ENCODE data around the gene TEK. TPM values are rescaled to one million over a fixed set of nuclear protein-coding genes. Genes with fewer than 3 reads are reported as not detected.

Gene TEK
- total and polyA plus RNA-seq, 2 experiments from 2014 or later: 1.9 to 9.4 TPM

DNA sequence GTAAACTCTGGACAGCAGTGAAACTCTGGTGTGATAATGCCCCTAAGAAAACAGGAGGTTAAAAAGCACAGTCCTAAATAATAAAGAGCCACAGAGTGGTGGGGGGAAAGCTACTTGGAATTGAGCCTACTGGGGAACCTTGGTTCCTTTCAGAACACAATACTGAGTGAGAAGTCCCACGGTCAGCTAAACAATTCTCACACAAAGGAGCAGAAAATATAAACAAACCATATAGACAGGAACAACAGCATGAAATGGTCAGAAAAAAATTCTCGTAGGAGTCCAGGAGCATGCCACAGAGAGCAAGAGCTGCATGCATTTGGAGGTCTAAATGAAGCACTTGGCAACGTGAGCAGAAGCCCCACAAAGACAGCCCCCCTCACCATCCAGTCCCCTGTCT is 56.0 kb downstream of the TEK start (continued):
- TF ChIP-seq, protein P1, sequence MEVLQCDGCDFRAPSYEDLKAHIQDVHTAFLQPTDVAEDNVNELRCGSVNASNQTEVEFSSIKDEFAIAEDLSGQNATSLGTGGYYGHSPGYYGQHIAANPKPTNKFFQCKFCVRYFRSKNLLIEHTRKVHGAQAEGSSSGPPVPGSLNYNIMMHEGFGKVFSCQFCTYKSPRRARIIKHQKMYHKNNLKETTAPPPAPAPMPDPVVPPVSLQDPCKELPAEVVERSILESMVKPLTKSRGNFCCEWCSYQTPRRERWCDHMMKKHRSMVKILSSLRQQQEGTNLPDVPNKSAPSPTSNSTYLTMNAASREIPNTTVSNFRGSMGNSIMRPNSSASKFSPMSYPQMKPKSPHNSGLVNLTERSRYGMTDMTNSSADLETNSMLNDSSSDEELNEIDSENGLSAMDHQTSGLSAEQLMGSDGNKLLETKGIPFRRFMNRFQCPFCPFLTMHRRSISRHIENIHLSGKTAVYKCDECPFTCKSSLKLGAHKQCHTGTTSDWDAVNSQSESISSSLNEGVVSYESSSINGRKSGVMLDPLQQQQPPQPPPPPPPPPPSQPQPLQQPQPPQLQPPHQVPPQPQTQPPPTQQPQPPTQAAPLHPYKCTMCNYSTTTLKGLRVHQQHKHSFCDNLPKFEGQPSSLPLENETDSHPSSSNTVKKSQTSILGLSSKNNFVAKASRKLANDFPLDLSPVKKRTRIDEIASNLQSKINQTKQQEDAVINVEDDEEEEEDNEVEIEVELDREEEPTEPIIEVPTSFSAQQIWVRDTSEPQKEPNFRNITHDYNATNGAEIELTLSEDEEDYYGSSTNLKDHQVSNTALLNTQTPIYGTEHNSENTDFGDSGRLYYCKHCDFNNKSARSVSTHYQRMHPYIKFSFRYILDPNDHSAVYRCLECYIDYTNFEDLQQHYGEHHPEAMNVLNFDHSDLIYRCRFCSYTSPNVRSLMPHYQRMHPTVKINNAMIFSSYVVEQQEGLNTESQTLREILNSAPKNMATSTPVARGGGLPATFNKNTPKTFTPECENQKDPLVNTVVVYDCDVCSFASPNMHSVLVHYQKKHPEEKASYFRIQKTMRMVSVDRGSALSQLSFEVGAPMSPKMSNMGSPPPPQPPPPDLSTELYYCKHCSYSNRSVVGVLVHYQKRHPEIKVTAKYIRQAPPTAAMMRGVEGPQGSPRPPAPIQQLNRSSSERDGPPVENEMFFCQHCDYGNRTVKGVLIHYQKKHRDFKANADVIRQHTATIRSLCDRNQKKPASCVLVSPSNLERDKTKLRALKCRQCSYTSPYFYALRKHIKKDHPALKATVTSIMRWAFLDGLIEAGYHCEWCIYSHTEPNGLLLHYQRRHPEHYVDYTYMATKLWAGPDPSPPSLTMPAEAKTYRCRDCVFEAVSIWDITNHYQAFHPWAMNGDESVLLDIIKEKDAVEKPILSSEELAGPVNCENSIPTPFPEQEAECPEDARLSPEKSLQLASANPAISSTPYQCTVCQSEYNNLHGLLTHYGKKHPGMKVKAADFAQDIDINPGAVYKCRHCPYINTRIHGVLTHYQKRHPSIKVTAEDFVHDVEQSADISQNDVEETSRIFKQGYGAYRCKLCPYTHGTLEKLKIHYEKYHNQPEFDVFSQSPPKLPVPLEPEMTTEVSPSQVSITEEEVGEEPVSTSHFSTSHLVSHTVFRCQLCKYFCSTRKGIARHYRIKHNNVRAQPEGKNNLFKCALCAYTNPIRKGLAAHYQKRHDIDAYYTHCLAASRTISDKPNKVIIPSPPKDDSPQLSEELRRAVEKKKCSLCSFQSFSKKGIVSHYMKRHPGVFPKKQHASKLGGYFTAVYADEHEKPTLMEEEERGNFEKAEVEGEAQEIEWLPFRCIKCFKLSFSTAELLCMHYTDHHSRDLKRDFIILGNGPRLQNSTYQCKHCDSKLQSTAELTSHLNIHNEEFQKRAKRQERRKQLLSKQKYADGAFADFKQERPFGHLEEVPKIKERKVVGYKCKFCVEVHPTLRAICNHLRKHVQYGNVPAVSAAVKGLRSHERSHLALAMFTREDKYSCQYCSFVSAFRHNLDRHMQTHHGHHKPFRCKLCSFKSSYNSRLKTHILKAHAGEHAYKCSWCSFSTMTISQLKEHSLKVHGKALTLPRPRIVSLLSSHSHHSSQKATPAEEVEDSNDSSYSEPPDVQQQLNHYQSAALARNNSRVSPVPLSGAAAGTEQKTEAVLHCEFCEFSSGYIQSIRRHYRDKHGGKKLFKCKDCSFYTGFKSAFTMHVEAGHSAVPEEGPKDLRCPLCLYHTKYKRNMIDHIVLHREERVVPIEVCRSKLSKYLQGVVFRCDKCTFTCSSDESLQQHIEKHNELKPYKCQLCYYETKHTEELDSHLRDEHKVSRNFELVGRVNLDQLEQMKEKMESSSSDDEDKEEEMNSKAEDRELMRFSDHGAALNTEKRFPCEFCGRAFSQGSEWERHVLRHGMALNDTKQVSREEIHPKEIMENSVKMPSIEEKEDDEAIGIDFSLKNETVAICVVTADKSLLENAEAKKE (CRISPR knock-in tag; IDR thresholded peaks at IDR 0.05): no peak
- TF ChIP-seq EZH2phosphoT487 (IDR thresholded peaks at IDR 0.05; ENCODE audit: unreplicated experiment): no peak
- TF ChIP-seq JUNB (IDR thresholded peaks at IDR 0.05; ENCODE audit: unreplicated experiment): no peak
- no peak for TF ChIP-seq ZNF331 (CRISPR knock-in tag; IDR thresholded peaks at IDR 0.05; ENCODE audit: low read depth)
- TF ChIP-seq CREB1 (CRISPR knock-in tag; IDR thresholded peaks at IDR 0.05; ENCODE audit: low read depth): no peak
- TF ChIP-seq EZH2 (IDR thresholded peaks at IDR 0.05; ENCODE audit: low read depth, unreplicated experiment): no peak
- TF ChIP-seq, protein P2, sequence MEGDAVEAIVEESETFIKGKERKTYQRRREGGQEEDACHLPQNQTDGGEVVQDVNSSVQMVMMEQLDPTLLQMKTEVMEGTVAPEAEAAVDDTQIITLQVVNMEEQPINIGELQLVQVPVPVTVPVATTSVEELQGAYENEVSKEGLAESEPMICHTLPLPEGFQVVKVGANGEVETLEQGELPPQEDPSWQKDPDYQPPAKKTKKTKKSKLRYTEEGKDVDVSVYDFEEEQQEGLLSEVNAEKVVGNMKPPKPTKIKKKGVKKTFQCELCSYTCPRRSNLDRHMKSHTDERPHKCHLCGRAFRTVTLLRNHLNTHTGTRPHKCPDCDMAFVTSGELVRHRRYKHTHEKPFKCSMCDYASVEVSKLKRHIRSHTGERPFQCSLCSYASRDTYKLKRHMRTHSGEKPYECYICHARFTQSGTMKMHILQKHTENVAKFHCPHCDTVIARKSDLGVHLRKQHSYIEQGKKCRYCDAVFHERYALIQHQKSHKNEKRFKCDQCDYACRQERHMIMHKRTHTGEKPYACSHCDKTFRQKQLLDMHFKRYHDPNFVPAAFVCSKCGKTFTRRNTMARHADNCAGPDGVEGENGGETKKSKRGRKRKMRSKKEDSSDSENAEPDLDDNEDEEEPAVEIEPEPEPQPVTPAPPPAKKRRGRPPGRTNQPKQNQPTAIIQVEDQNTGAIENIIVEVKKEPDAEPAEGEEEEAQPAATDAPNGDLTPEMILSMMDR (conservative IDR thresholded peaks at IDR 0.05; ENCODE audit: low read depth in 2 of 2): no peak
- TF ChIP-seq, protein P3, sequence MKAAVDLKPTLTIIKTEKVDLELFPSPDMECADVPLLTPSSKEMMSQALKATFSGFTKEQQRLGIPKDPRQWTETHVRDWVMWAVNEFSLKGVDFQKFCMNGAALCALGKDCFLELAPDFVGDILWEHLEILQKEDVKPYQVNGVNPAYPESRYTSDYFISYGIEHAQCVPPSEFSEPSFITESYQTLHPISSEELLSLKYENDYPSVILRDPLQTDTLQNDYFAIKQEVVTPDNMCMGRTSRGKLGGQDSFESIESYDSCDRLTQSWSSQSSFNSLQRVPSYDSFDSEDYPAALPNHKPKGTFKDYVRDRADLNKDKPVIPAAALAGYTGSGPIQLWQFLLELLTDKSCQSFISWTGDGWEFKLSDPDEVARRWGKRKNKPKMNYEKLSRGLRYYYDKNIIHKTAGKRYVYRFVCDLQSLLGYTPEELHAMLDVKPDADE (IDR thresholded peaks at IDR 0.05): no peak

All from GM23338 (cell line).